K562 (cell line): ENCODE results near the gene NAP1L4. TPM values are rescaled to one million over a fixed set of nuclear protein-coding genes. Genes with fewer than 3 reads are reported as not detected.

Experiments
- CREM ChIP-seq: IDR thresholded peaks from 2 replicates; pipeline ENCODE4 v1.6.1; 2014; ENCODE audit warnings: antibody characterized with exemption, low read depth
- ELK3 ChIP-seq: fragments of 450-650 bp; formaldehyde crosslinking; IDR thresholded peaks from 2 replicates; pipeline ENCODE4 v1.4.0; 2020; ENCODE audit warnings: mild to moderate bottlenecking
- FOXJ3 ChIP-seq: sonication (generic); formaldehyde crosslinking; IDR thresholded peaks from 2 replicates; pipeline ENCODE4 v1.4.0; 2020; ENCODE audit warnings: mild to moderate bottlenecking, missing genetic modification reagents
- GABPA ChIP-seq: fragments of 200-800 bp; sonication (Bioruptor generic); conservative IDR thresholded peaks from 2 replicates; pipeline ENCODE4 v1.6.1; 2016; ENCODE audit warnings: low read depth, missing genetic modification characterization, missing compliant biosample characterization
- MECOM ChIP-seq: fragments of 250-450 bp; sonication (Bioruptor Pico); IDR thresholded peaks from 2 replicates; pipeline ENCODE4 v1.8.0; 2022; ENCODE audit warnings: inconsistent platforms
- SAFB ChIP-seq: fragments of 200-400 bp; formaldehyde crosslinking; IDR thresholded peaks from 2 replicates; pipeline ENCODE4 v1.6.1; 2017; ENCODE audit warnings: low read depth, low read length, borderline replicate concordance
- TGIF2 ChIP-seq: sonication (generic); formaldehyde crosslinking; IDR thresholded peaks from 2 replicates; pipeline ENCODE4 v1.8.1; 2022; ENCODE audit warnings: mild to moderate bottlenecking, missing genetic modification reagents, moderate library complexity
- U2AF1 ChIP-seq: fragments of 200-400 bp; formaldehyde crosslinking; optimal IDR thresholded peaks from 2 replicates; pipeline ENCODE3; 2017; ENCODE audit warnings: mild to moderate bottlenecking, low read depth, low read length, moderate library complexity
- polyA plus RNA-seq, 8 experiments: library from polyadenylated mRNA; depleted of rRNA in 4 of 8; stranded (reverse) in 5 of 8; unstranded in 3 of 8; fragments of >200 nt; fragmentation: Nextera tagmentation in 2 of 8; fragmentation: Illumina TruSeq in 1 of 8; extraction: Ambion mirVana in 2 of 8; extraction: Trizol in 1 of 8; gene quantifications; 2 replicates each; pipeline versions ENCODE4 v1.2.1 to v1.2.3, GENCODE V29; 2011 to 2014; ENCODE audit warnings: inconsistent platforms in 1 of 8, missing spikeins in 1 of 8
- total RNA-seq, 7 experiments: library from RNA; depleted of rRNA in 6 of 7; stranded (reverse); fragments of >200 nt in 6 of 7; fragmentation: Illumina TruSeq in 2 of 7; extraction: Trizol in 2 of 7; gene quantifications; 2 replicates each; pipeline versions ENCODE4 v1.2.1 to v1.2.3, GENCODE V29; 2011 to 2021; ENCODE audit warnings: low replicate concordance in 1 of 7
- TF ChIP-seq, protein P1 (sequence below): fragments of 250-450 bp; sonication (Bioruptor Pico); IDR thresholded peaks from 2 replicates; pipeline ENCODE4 v1.8.0; 2021; ENCODE audit warnings: mild to moderate bottlenecking, moderate library complexity
- TF ChIP-seq, protein P2 (sequence below): fragments of 250-450 bp; sonication (Bioruptor Pico); IDR thresholded peaks from 2 replicates; pipeline ENCODE4 v1.8.0; 2021; ENCODE audit warnings: moderate library complexity, mild to moderate bottlenecking, inconsistent platforms
- TF ChIP-seq, protein P3 (sequence below), 2 experiments: fragments of 450-650 bp; formaldehyde crosslinking in 1 of 2; IDR thresholded peaks; 2 replicates each; pipeline versions ENCODE4 v1.4.0 to v1.6.1; 2014 to 2020; ENCODE audit warnings: mild to moderate bottlenecking in 2 of 2, borderline replicate concordance in 1 of 2, low read depth in 1 of 2

NAP1L4 gene
- total and polyA plus RNA-seq, 9 of the 15 experiments (the other 6 are each of a cell fraction or from before 2014, with no cell fraction given): 34.1 to 237 (median 179) TPM

DNA sequence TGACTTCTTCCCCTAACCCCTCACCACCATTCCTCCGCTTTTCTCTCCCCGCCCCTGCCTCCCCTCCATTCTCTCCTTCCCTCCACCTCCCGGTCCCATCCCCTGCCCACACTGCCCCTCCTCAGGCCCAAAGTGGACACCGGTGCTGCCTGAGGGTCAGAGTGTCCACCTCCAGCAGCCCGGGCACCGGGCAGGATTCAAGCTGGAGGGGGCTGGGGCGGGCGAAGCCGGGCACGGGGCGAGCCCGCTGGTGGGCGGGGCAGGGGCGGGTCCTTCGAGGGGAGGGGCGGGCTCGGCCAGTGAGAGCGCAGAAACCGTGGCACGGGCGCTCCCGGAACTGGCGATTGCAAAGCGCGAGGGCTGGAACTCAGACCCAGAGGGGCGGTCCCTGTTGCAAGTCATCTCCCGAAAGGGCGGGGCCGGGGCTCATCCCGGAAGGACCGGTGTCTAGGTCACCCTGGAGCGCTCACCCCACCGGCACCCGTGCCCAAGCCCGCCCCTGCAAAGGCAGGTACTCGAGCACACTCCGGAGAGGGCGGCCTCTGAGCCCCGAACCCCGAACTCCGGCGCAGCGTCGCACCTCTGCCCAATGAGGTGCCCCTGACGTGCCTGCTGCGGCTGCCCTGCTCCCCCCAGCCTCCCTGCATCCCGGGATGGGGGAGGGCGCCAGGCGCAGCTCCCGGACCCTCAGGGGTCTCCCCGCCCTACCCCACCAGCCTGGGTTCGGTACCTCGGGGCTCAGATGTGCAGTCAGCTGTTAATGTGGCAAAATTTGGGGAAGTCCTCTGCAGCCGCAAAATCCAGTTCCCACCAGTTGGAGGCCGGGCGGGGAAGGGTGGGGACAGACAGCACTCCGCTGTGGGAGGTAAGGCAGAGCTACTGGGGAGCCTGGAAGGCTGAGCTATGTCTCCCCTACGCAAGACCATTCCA, 90.0 kb downstream of the NAP1L4 start (continued):
- TF ChIP-seq, protein P1, sequence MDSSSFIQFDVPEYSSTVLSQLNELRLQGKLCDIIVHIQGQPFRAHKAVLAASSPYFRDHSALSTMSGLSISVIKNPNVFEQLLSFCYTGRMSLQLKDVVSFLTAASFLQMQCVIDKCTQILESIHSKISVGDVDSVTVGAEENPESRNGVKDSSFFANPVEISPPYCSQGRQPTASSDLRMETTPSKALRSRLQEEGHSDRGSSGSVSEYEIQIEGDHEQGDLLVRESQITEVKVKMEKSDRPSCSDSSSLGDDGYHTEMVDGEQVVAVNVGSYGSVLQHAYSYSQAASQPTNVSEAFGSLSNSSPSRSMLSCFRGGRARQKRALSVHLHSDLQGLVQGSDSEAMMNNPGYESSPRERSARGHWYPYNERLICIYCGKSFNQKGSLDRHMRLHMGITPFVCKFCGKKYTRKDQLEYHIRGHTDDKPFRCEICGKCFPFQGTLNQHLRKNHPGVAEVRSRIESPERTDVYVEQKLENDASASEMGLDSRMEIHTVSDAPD (CRISPR knock-in tag): no peak
- TF ChIP-seq U2AF1 (no peak), ELK3 (CRISPR knock-in tag) (no peak), TGIF2 (CRISPR knock-in tag) (0 out of 2 replicates have a peak, but pooled peaks have one; percentile 25), MECOM (CRISPR knock-in tag) (peak; percentile 81), CREM (peak; percentile 53), FOXJ3 (CRISPR knock-in tag) (no peak), GABPA (tag) (peak; percentile 75), SAFB (no peak)
- TF ChIP-seq, protein P2, sequence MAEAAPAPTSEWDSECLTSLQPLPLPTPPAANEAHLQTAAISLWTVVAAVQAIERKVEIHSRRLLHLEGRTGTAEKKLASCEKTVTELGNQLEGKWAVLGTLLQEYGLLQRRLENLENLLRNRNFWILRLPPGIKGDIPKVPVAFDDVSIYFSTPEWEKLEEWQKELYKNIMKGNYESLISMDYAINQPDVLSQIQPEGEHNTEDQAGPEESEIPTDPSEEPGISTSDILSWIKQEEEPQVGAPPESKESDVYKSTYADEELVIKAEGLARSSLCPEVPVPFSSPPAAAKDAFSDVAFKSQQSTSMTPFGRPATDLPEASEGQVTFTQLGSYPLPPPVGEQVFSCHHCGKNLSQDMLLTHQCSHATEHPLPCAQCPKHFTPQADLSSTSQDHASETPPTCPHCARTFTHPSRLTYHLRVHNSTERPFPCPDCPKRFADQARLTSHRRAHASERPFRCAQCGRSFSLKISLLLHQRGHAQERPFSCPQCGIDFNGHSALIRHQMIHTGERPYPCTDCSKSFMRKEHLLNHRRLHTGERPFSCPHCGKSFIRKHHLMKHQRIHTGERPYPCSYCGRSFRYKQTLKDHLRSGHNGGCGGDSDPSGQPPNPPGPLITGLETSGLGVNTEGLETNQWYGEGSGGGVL (CRISPR knock-in tag): no peak
- TF ChIP-seq, protein P3, sequence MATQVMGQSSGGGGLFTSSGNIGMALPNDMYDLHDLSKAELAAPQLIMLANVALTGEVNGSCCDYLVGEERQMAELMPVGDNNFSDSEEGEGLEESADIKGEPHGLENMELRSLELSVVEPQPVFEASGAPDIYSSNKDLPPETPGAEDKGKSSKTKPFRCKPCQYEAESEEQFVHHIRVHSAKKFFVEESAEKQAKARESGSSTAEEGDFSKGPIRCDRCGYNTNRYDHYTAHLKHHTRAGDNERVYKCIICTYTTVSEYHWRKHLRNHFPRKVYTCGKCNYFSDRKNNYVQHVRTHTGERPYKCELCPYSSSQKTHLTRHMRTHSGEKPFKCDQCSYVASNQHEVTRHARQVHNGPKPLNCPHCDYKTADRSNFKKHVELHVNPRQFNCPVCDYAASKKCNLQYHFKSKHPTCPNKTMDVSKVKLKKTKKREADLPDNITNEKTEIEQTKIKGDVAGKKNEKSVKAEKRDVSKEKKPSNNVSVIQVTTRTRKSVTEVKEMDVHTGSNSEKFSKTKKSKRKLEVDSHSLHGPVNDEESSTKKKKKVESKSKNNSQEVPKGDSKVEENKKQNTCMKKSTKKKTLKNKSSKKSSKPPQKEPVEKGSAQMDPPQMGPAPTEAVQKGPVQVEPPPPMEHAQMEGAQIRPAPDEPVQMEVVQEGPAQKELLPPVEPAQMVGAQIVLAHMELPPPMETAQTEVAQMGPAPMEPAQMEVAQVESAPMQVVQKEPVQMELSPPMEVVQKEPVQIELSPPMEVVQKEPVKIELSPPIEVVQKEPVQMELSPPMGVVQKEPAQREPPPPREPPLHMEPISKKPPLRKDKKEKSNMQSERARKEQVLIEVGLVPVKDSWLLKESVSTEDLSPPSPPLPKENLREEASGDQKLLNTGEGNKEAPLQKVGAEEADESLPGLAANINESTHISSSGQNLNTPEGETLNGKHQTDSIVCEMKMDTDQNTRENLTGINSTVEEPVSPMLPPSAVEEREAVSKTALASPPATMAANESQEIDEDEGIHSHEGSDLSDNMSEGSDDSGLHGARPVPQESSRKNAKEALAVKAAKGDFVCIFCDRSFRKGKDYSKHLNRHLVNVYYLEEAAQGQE (IDR thresholded peaks at IDR 0.05; ENCODE audit: borderline replicate concordance): peak; percentile 95
- TF ChIP-seq, protein P3 (CRISPR knock-in tag; IDR thresholded peaks at IDR 0.05; ENCODE audit: low read depth): no peak
- TF ChIP-seq, all 486 proteins: peak for 107
